Measurements from ENCODE around the gene CDH4.

Gene CDH4

GRCh38 chr20:61510778-61511330, 258.8 kb downstream of the CDH4 start:
- no peak for TF ChIP-seq CTCF (IDR thresholded peaks at IDR 0.05; ENCODE audit: control extremely low read depth, extremely low read depth, low read depth, missing control alignments)
- POLR2A ChIA-PET: no interaction called here

GRCh38 chr20:61512475-61512874, 260.4 kb downstream of the CDH4 start:
- ChIA-PET CTCF (interaction anchor here (1.2 kb wide), 1 partner anchor 11 kb away, joined by 3 read pairs; no protein-coding TSS in a partner anchor), POLR2A (no interaction called here)
- DNase-seq (ENCODE audit: extremely low spot score): no peak
- no peak for TF ChIP-seq CTCF (IDR thresholded peaks at IDR 0.05; ENCODE audit: control extremely low read depth, extremely low read depth, low read depth, missing control alignments)

More at GRCh38 chr20:61510778-61511330, 258.8 kb downstream of the CDH4 start:
- no peak for DNase-seq (ENCODE audit: extremely low spot score)
- CTCF ChIA-PET: interaction anchor here (1.5 kb wide), 1 partner anchor 10 kb away, joined by 4 read pairs; no protein-coding TSS in a partner anchor

- no peak for TF ChIP-seq CTCF (IDR thresholded peaks at IDR 0.05; ENCODE audit: control extremely low read depth, extremely low read depth, low read depth, missing control alignments)
- ChIA-PET POLR2A (no interaction called here), CTCF (interaction anchor here (1.2 kb wide), 1 partner anchor 12 kb away, joined by 3 read pairs; no protein-coding TSS in a partner anchor)
- no peak for DNase-seq (ENCODE audit: extremely low spot score)
These were observed 261.3 kb downstream of the CDH4 start for GRCh38 chr20:61513124-61514017.

- ChIA-PET POLR2A (no interaction called here), CTCF (no interaction called here)
These were observed 261.9 kb downstream of the CDH4 start for GRCh38 chr20:61514018-61514365.

GRCh38 chr20:61514396-61514795, 262.3 kb downstream of the CDH4 start:
- POLR2A ChIA-PET: no interaction called here
- CTCF ChIA-PET: no interaction called here

More at GRCh38 chr20:61514018-61514365, 261.9 kb downstream of the CDH4 start:
- no peak for TF ChIP-seq CTCF (IDR thresholded peaks at IDR 0.05; ENCODE audit: control extremely low read depth, extremely low read depth, low read depth, missing control alignments)
- no peak for DNase-seq (ENCODE audit: extremely low spot score)

More at GRCh38 chr20:61514396-61514795, 262.3 kb downstream of the CDH4 start:
- DNase-seq (ENCODE audit: extremely low spot score): no peak
- TF ChIP-seq CTCF (IDR thresholded peaks at IDR 0.05; ENCODE audit: control extremely low read depth, extremely low read depth, low read depth, missing control alignments): no peak
